ENCODE results near the gene TMEM201.
"Not testable (repeated sequence)": the region's sequence is repeated elsewhere in the genome, so short reads cannot be mapped to it uniquely, and the experiment has no call there.

TMEM201 gene

DNA sequence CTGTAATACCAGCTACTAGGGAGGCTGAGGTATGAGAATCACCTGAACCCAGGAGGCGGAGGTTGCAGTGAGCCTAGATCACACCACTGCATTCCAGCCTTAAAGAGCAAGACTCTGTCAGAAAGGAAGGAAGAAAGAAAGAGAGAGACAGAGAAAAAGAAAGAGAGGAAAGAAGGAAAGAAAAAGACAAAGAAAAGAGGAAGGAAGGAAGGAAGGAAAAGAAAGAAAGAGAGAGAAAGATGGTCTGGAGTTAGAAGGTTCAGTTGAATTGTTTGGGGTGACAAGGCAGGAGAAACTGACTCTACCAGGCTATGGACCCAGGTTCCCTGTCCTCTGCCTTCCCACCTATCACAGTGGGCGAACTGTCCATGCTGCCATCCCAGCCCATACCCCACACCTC lies 35.4 kb downstream of the TMEM201 start:
- no peak for DNase-seq

DNA sequence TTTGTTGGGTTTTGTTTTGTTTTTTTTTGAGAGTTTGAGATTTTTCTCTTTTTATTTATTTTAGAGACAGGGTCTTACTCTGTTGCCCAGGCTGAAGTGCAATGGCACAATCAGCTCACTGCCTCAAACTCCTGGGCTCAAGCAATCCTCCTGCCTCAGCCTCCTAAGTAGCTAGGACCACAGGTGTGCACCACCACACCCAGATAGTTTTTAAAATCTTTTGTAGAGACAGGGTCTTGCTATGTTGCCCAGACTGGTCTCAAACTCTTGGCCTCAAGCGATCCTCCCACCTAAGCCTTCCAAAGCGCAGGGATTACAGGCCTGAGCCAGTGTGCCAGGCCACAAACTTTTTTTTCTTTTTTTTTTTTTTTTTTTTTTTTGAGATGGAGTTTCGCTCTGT lies 36.3 kb downstream of the TMEM201 start:
- DNase-seq, result not testable (repeated sequence)

DNA sequence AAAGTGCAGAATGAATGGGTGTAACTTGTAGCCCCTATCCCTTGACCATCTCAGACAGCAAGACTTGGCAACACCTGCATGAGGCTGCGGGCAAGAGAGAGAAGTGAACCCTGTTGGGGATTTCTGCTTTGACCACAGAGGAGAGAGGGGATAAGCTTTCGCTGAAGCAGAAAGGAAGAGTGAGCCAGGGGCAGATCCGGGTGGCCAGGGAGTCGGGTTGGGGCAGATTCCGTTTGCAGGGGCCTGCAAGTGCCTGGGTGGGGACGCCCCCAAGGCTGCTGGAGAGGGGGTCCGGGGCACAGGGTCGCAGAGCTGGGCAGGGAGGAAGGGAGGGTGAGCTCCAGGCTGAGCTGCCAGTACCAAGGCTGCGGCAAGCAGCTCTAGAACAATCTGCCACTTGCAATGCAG lies 37.5 kb downstream of the TMEM201 start:
- no peak for DNase-seq

DNA sequence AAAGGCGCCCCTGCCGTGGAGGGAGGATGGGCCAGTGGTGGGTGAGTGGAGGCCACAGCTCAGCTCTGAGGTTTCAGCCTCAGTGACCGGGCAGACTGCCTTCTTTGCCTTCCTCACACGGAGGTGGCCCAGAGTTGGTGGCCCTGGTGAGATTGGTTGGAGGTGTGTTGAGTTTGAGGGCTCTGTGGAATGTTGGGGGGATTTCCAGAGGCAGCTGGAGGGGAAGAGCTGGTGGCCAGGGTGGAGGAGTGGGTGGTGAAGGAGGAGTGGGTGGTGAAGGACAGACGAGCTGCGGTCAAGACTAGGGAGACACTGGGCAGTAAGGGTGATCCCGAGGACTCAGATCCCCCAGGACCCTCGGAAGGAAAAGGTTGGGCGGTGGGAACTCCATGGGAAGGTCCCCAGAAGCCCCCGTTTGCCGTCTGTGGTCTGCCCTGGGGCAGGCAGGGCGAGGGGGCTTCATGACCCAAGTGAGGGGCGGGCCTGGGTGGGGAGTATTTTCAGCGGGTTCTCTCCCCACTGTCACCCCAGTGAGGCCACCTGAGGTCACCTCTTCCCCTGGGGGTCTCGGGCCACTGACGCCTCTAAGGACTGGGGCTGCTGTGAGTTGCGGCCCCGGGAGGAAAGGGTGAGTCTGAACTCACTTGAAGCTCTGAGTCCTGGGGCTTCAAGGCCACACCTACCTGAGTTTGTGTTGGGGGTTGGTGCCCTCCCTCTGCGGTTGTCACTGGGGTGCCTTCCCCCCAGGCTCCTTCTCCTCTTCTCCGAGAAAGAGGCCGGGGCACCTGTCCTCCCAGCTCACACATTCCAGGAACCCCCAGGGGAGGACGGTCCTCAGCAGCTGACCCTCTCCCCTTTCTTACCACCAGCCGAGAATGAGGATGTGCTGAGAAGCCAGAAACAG lies 40.1 kb downstream of the TMEM201 start:
- no peak for DNase-seq

DNA sequence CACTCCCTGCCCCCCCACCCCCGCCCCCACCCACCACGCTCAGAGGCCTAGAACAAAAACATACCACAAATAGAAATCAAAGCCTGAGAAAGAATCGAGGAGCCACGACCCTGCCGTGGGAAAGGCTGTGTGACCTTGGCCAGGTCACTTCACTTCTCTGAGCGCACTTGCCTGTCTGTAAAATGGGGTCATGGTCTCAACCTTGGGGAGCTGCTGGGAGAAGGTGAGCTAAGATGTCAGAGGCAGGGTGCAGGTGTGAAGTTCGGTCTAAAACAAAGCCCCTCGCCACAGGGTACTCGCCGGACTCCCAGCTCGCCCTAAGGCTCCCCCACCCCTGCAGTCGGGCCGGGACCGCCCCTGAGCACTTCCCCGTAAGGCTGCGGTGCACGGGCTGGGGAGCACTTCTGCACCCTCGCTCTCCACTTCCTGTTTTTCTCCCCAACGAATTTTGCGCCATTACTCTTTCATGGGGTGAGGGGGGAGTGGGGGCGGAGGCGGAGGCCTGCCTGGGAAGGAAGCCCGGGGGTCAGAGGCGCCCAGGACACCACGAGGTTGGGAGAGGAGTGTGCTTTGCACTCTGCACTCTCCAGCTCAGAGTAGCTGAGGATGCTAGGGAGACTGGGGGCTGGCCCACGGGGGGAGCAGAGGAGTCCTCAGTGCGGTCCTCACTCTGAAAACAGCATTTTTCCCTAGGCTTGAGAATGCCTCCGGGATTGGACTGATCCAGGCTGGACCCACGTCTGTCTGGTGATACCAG lies 40.9 kb downstream of the TMEM201 start:
- DNase-seq, result no peak

DNA sequence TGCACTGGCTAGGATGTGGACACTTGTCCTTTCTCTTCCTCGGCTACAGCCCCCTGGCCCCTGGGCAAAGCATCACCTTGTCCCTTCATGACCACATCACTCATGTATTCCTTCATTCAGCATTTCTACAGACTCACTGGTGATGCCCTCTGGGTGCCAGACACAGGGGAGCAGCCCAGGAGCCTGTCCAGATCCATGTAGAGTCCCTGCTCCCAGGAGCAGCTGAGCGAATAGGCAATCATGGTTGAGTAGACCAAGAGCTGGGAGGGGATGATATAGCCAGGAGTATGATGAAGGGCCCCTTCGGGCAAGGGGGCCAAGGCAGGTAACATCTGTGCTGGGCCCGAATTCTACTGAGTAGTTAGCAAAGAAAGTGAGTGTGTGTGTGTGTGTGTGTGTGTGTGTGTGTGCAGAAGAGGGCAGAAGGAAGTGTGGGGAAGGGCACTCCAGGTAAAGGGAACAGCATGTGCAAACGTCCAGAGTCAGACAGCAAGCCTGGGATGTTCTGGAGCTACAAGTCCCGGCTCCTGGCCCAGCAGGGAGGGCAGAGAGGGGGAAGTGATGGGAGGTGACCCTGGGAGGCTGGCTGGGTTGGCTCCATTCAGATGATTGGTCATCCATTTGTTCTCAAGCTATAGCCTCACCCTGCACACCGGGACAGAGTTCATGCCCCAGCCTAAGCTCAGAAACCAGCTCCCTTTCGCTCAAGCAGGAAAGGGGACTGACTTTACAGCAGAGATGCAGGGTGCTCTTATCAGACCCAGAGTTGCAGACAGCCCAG lies 41.8 kb downstream of the TMEM201 start:
- DNase-seq, result no peak

DNA sequence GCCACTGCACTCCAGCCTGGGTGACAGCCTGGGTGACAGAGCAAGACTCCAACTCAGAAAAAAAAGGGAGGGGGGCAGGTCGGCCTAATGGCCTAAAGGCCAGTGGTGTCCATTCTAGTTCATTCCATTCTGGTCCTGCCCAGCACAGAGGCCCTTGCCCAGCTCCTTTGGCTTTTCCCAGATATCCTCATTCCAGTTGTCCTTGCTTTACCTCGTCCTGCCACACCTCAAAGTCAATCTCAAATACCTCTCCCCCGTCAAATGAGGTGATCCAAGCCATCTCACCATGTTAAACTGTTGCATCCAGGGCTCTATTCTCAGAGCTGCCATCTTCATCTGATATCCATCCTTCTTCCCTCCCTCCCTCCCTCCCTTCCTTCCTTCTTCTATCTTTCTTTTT lies 42.9 kb downstream of the TMEM201 start:
- no peak for DNase-seq

DNA sequence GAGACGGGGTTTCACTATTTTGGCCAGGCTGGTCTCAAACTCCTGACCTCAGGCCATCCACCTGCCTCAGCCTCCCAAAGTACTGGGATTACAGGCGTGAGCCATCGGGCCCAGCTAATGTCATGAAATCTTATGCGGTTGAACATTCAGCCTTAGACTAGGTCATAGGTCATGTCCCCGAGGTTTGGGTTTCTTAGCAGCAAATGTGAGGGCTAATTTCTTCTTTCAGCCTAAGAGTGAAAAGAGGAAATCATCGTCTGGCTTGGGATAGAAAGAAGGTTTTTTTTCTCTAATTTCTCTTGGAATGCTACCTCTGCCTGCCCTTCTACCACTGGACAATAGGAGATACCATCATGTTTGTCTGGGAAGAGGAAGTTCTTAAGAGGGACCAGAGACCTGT lies 44.8 kb downstream of the TMEM201 start:
- no peak for DNase-seq

DNA sequence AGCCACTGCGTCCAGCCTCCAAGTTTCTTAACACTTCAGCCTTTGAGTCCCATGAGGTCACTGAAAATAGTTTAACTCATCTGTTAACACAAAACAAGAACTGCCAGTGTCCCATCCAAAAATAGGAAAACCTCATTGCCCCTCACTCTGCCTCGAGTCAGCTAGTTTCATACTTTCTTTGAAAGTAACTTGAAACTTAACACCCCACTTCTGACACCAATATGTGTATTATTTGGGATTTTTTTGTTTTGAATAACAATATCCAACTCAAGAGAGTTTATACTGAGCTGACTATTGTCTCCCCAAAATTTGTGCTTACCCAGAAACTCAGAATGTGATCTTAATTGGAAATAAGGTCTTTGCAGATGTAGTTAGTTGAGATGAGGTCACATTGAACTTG lies 45.9 kb downstream of the TMEM201 start:
- no peak for DNase-seq

DNA sequence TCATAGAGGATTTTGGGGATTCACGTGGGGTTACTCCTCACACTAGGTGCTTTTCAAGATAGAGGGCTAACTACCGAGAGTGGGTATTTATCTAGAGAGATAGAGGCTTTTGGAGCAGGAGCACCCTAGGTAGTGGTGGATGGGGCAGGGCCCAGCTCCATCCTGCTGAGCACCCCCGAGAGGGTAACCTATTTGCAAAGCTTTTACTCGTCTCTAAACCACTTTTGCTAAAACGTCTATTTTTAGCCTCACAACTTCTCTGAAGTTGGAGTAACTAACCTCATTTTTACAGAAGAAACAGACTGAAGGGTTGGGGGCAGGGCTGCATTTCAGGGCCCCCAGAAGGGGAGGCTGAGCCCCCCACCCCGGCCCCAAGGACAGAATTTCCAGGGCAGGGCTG lies 50.5 kb downstream of the TMEM201 start:
- DNase-seq, result no peak

DNA sequence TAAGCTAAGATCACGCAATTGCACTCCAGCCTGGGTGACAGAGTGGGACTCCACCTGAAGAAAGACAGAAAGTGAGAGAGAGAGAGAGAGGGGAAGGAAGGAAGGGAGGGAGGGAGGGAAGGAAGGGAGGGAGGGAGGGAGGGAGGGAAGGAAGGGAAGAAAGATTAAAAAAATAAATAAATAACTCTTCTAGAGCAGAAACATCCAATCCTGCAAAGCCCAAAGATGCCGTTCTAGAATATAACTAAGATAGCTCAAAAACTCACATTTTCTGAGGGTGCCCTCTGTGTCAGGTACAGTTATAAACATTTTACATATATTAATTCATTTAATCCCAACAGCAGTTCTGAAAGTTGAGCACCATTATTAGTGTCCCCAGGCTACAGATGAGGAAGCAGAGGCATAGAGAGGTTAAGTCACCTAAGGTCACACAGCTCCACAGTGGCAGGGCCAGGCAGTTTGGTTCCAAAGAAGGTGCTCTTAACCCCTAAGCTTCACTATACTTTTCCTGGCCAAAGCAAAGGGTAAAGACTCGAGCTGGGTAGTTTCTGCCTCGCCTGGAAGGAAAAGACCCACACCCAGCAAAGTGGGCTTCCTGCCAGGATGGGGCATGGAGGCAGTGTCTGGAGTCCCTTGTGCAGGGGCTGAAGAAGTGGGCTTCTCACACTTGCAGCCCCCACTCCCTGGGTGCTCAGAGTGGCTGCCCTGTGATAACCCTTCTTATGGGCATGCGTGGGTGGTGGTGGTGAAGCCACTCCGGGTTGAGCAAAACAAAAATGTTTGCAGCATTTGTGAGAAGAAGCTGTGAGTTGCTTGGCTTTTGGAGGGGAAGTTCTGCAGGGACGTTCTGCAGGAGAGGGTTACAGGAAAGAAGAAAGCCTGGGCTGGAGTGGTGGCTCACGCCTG lies 54.9 kb downstream of the TMEM201 start:
- DNase-seq, result no peak

DNA sequence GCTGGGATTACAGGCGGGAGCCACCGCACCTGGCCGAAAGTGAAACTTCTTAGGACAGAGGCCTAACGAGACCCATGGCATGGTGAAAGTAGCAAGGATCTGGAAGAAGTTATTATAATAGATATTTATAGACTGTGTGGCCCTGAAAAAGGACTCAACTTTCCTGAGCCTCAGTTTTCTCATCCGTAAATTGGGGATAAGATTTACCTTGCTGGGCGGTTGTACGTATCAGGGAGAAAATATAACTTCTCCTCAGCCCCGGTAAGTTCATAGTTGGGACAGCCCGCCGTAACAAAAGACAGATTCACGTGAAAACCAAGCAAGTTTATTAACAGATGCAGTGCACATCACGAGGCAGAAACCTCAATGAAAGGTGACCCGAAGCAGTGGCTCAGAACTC lies 57.3 kb downstream of the TMEM201 start:
- no peak for DNase-seq

DNA sequence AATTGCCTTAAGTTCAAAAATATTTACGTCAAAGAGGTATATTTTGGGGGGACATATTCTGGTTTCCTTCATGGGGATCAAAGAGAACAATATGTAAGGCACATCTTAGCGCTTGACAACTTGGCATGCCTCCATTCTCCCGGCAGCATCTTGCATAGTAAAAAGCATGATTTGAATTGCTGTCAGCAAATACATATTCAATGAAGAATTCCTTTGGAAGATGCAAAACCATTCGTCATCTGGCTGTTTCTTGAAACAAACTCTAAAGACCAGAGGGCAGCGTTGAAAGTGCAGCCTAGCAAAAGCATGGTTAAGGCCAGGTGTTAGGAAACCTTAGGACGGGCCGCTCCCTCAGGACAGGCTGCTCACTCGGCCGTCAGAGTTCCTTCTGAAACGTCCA lies 59.5 kb downstream of the TMEM201 start:
- DNase-seq, result no peak

DNA sequence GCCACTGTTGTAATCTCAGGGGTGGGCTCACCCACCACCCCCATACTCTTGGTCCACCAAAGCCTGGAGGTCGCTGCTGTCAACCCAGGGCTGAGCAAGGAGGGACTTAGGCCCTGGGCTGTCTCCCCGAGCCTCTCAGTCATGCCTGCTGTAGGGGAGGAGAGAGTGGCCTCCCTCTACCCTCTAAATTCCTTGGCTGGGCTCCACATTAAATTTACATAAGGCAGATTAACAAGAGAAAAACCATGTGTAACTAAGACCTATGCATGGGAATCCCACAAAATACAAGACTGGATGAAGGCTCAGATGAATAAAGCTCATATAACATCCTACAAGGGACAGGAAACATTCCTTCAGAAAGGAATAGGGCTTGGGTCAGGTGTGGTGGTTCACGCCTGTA lies 61.1 kb downstream of the TMEM201 start:
- DNase-seq, result no peak

DNA sequence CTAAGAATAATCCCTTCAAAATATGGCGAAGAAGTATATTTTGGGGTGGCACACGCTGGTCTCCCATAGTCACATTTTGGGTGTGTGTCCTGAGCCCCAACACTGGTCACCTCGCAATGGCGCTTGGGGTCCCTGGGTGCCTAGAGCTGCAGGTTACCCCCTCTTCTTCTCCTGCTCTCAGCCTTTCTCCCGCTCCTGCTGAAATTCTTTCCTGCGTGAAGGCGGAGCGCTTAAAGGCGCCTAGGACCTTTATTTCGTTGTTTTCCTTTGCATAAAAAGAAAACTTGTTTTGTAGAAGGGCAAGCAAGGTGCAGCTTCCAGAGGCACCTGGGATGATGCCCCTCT lies 62.5 kb downstream of the TMEM201 start:
- no peak for DNase-seq

DNA sequence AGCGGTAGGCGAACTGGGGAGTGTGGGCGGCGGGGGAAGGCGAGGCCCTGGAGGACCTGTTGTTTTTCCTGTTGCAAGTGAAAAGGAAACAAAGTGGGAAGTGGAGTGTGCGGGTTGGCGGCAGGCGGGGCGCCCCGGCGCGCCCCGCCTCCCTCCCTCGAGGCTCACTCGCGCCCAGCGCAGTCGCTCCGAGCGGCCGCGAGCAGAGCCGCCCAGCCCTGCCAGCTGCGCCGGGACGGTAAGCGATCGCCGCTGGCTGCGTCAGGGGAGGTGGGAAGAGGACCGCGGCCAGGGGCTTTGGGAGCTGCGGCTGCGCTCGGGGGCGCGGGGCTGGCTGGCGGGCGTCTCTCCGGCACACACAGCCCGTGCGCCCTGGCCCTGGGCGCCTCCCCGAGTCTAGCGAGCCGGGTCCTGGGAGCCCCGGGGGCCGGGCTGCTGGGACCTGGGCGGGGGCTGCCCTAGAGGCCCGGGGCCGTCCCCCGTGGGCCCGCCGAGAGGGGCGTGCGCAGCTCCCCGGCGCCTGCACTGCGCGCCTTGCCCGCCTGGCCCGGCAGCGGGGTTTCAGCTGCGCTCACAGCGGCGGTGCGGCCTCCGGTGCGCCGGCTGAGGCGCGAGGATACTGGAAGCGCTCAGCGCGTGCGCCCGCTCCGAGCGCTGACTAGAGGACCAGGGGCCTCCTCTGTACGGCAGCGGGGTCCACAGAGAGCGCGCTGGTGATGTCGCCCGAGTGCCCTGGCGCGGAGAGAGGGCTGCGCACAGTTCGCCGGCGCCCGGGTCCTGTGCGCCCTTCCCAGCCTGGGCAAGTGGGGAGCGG lies 63.1 kb downstream of the TMEM201 start, which contains the start of gene PIK3CD:
PIK3CD (plus strand) TSS at position 167 of the 814 bp plus-strand sequence. CDS start 58,725 bp downstream, outside the sequence.
- DNase-seq, result no peak

DNA sequence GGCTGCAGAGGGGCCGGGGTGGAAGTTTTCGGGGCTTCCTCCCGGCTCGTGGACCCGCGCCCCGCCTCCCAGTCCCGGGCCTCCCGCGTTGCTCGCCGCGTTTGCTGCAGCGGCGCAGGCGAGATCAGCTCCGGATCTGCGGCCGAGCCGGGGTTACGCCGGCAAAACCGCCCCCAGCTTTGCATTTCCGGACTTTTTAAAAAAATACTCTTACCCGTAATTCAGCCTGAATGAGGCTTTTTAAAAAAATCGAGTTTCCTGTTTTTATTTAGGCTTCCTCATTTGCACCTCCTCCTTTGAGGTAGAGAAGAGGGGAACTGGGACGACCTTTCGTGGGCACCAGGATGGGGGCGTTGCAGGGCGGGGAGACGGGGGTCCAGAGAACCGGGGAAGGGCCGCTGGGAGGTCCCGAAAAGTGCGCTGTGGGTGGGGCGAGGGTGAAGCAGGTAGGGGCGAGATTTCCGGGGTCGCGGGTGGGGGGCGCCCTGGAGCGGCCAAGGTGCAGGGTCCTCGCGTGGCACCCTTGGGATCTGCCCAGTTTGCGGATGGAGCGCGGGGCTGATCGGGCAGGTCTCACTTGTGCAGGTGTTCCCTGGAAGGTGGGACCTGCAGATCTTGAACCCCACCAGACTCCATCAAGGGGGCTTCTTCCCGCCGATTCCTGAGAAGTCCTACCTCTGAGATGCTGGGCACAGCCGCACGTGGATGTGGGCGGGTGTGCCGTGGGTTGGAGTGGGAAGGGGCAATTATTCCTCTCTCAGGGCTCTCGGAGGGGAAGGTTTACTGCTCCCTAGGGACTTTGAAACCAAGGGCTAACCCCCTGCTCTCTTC lies 63.9 kb downstream of the TMEM201 start:
- DNase-seq, result no peak

DNA sequence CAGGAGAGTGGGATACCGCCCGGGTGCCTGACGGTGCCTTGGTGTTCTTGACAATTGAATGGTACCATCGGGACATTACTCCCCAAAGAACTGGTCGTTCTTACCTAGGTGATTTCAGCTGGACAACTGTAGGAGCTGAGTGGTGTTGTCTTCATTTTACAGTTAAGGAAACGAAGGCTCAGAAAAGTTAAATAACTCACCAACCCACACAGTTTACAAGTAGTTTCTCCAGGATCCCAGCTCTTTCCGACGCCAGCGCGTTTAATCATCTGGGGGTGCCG lies 64.4 kb downstream of the TMEM201 start:
- DNase-seq, result no peak

DNA sequence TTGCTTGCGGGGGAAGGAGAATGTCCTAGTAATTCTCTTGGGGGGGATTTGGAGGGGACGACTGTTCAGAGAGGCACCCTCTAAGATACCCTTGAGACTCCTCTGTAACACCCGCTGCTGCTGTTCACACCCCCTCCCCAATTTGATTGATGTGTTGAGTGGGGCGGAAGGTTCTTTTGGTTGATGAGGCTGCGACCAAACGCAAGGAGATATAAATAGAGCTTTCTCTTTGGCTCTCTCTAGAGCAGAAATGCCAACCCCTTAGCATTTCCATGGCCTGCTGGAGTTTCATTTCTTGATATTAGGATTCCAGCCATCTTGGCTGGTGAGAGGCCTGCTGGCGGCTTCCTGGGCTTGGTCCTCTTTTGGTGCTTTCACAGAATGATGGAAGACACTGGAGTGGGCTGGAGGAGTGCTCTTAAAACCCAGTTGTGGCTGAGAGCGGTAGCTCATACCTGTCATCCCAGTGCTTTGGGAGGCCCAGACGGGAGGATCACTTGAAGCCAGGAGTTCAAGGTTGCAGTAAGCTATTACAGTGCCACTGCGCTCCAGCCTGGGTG lies 64.9 kb downstream of the TMEM201 start:
- DNase-seq, result no peak

Measured in midbrain (tissue), 1 donor.